ENCODE measurements around the gene LIN52. TPM values are rescaled to one million over a fixed set of nuclear protein-coding genes. Genes with fewer than 3 reads are reported as not detected.
A peak's percentile ranks its signal among the peaks of the same experiment; 100 is the strongest.

LIN52 gene
- total and polyA plus RNA-seq, 2 experiments from 2014 or later = 8.6 to 10.8 TPM

GRCh38 chr14:74211945-74212580 lies 127.3 kb downstream of the LIN52 start:
- no peak for TF ChIP-seq ZNF462 (CRISPR knock-in tag; IDR thresholded peaks at IDR 0.05)
- no peak for DNase-seq (ENCODE audit: low spot score)
- H3K4me3 Mint-ChIP-seq = no peak overlapping the region

GRCh38 chr14:74213907-74214803 lies 129.4 kb downstream of the LIN52 start:
- DNase-seq (ENCODE audit: low spot score) (peak; percentile 24), ATAC-seq (peak; percentile 15)
- H3K36me3 Mint-ChIP-seq (ENCODE audit: low read depth) = no peaks in the 10 kb centered on the region
- H3F3A ChIP-seq (replicated peaks; ENCODE audit: low read depth) = no peaks in the 10 kb centered on the region
- H3K4me1 ChIP-seq (ENCODE audit: insufficient read depth) = no peaks in the 10 kb centered on the region
- H3K36me3 ChIP-seq (ENCODE audit: insufficient read depth) = no peaks in the 10 kb centered on the region
- H3K4me3 ChIP-seq = no peak overlapping the region
- peak overlapping the region; percentile 90; the same call in 1 of the 2 replicates for H2AFZ ChIP-seq
- H4K20me1 ChIP-seq (replicated peaks; ENCODE audit: insufficient read depth) = no peaks in the 10 kb centered on the region
- H3K27ac Mint-ChIP-seq = no peak overlapping the region
- no peak overlapping the region for H3K4me2 ChIP-seq
- peaks cover 8% of the 10 kb centered on the region for H3K4me1 Mint-ChIP-seq
- H3K27me3 Mint-ChIP-seq (ENCODE audit: insufficient read depth, low read depth, poor library complexity) = peaks cover 37% of the 10 kb centered on the region
- no peaks in the 10 kb centered on the region for H3K9me2 ChIP-seq (ENCODE audit: insufficient read depth)
- H3K79me2 ChIP-seq (replicated peaks; ENCODE audit: insufficient read depth) = no peaks in the 10 kb centered on the region
- no peak overlapping the region for H3K4me3 Mint-ChIP-seq
- no peak overlapping the region for H3K27ac ChIP-seq (ENCODE audit: low read depth)
- no peaks in the 10 kb centered on the region for H3K9me3 Mint-ChIP-seq
- H3K27me3 ChIP-seq (ENCODE audit: insufficient read depth) = peaks cover 20% of the 10 kb centered on the region; the same call in 1 of the 2 replicates
- TF ChIP-seq ETS1 (IDR thresholded peaks at IDR 0.05) = no peak

More at GRCh38 chr14:74211945-74212580, 127.3 kb downstream of the LIN52 start:
- no peaks in the 10 kb centered on the region for H3K4me1 ChIP-seq (ENCODE audit: insufficient read depth)
- H3F3A ChIP-seq (replicated peaks; ENCODE audit: low read depth) = no peaks in the 10 kb centered on the region; the same call in 1 of the 2 replicates
- H3K27ac ChIP-seq (ENCODE audit: low read depth) = no peak overlapping the region
- H3K4me3 ChIP-seq = no peak overlapping the region
- Mint-ChIP-seq H3K36me3 (ENCODE audit: low read depth) (no peaks in the 10 kb centered on the region), H3K27me3 (ENCODE audit: insufficient read depth, low read depth, poor library complexity) (peaks cover 20% of the 10 kb centered on the region), H3K27ac (no peak overlapping the region), H3K9me3 (no peaks in the 10 kb centered on the region), H3K4me1 (peaks cover 8% of the 10 kb centered on the region)
- no peaks in the 10 kb centered on the region for H4K20me1 ChIP-seq (replicated peaks; ENCODE audit: insufficient read depth)
- H3K36me3 ChIP-seq (ENCODE audit: insufficient read depth) = no peaks in the 10 kb centered on the region
- H3K27me3 ChIP-seq (ENCODE audit: insufficient read depth) = peaks cover 2% of the 10 kb centered on the region; the same call in 1 of the 2 replicates
- no peak overlapping the region for H3K4me2 ChIP-seq
- ATAC-seq = no peak
- no peaks in the 10 kb centered on the region for H3K9me2 ChIP-seq (ENCODE audit: insufficient read depth)
- H3K79me2 ChIP-seq (replicated peaks; ENCODE audit: insufficient read depth) = no peaks in the 10 kb centered on the region
- no peak overlapping the region for H2AFZ ChIP-seq

Measured in GM23338 (cell line).